ENCODE measurements around the gene SHKBP1.
"Not testable (repeated sequence)": the region's sequence is repeated elsewhere in the genome, so short reads cannot be mapped to it uniquely, and the experiment has no call there.

The SHKBP1 gene

DNA sequence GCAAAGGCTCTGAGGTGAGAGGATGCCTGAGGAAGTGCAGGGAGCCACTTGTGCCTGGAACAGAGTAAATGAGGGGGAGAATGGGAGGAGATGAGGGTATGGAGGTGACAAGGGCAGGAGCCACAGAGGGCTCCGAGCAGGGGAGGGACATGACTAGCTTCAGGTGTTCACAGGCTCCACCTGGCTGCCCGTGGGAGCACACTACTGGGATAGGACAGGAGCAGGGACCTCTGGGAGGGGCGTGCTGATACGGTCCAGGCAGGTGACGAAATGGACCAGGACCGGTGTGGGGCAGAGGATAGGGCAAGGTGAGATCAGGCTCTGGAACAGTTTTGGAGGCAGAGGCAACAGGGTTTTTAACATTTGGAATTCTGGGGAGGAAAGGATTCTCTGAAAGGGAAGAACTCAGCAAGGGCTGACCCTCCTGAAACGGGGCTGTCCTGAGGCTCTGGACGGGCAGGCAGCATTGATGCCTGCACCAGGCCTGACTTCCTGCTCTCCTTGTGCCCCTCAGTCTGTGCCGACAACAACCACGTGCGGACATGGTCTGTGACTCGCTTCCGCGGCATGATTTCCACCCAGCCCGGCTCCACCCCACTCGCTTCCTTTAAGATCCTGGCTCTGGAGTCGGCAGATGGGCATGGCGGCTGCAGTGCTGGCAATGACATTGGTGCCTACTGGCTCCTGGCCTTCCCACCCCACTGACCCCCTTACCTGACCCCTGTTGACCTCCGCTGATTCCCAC lies 11.6 kb downstream of the SHKBP1 start:
- H3K27ac Mint-ChIP-seq, result peak overlapping the region; percentile 22

DNA sequence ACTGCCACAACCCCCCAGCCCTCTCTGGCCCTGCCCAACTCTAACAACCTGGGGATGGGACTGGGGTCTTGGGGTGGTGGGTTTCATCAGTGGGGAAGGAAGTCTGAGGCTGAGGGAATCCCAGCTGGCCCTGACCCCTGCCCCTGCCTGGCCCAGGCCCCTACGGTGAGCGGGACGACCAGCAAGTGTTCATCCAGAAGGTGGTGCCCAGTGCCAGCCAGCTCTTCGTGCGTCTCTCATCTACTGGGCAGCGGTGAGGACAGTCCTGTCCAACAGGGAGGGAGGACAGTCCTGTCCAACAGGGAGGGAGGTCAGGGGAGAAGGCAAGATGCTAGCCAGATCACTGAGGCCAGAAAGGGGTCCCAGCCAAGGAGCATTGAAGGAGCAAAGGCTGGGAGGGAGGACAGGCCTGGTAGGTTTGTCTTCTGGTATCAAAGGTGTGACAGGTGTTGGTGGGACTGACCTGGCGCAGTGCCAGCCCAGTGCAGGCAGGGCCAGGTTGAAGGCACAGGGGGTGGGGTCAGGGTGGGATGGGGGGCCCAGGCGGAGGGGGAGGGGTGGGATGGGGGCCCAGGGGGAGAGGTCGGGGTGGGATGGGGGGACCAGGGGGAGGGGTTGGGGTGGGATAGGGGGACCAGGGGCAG lies 12.4 kb downstream of the SHKBP1 start:
- no peak overlapping the region for H3K4me3 Mint-ChIP-seq
- no peaks in the 10 kb centered on the region for H3K9me3 Mint-ChIP-seq (ENCODE audit: low read depth)
- H3K27me3 Mint-ChIP-seq, result no peaks in the 10 kb centered on the region
- H3K27ac Mint-ChIP-seq, result no peak overlapping the region
- H3K4me1 Mint-ChIP-seq (ENCODE audit: low read depth), result peaks cover 5% of the 10 kb centered on the region
- H3K36me3 Mint-ChIP-seq, result peaks cover 5% of the 10 kb centered on the region

More for the DNA sequence above, 11.6 kb downstream of the SHKBP1 start:
- no peaks in the 10 kb centered on the region for H3K9me3 Mint-ChIP-seq (ENCODE audit: low read depth)
- peaks cover 5% of the 10 kb centered on the region for H3K36me3 Mint-ChIP-seq
- peaks cover 5% of the 10 kb centered on the region for H3K4me1 Mint-ChIP-seq (ENCODE audit: low read depth)
- no peaks in the 10 kb centered on the region for H3K27me3 Mint-ChIP-seq
- no peak overlapping the region for H3K4me3 Mint-ChIP-seq

DNA sequence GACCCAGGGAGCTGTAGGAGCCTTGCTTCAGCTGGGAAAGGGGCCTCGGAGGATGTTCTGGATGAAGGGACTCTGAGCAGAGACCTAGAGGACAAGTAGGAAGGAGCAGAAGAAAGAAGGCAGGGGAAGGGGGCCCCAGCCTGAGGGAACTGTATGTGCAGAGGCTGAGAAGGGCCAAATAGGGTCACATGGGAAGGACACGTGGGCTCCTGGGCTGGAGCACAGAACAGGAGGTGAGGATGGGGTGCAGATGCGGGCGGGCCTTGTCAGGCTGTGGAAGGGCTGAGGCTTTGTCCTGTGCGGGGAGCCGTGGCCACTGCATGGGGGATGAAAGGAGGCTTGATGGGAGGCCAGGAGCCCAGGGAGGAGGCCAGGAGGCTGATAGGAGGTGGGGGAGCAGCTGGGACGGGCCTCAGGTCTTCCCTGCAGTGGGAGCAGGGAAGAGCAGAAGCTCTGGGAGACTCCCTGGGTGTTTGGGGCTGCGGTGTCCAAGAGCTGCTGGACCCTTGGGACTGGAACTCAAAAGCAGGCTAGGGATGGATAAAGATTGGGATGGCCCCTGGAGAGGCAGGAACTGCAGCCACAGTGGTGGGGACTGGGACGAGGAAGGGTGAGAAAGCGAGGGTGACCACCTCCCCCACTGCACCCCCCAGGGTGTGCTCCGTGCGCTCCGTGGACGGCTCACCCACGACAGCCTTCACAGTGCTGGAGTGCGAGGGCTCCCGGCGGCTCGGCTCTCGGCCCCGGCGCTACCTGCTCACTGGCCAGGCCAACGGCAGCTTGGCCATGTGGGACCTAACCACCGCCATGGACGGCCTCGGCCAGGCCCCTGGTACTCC lies 13.1 kb downstream of the SHKBP1 start:
- Mint-ChIP-seq H3K27me3 (no peaks in the 10 kb centered on the region), H3K27ac (no peak overlapping the region), H3K9me3 (ENCODE audit: low read depth) (no peaks in the 10 kb centered on the region), H3K4me3 (no peak overlapping the region), H3K4me1 (ENCODE audit: low read depth) (peaks cover 13% of the 10 kb centered on the region), H3K36me3 (peaks cover 5% of the 10 kb centered on the region)

DNA sequence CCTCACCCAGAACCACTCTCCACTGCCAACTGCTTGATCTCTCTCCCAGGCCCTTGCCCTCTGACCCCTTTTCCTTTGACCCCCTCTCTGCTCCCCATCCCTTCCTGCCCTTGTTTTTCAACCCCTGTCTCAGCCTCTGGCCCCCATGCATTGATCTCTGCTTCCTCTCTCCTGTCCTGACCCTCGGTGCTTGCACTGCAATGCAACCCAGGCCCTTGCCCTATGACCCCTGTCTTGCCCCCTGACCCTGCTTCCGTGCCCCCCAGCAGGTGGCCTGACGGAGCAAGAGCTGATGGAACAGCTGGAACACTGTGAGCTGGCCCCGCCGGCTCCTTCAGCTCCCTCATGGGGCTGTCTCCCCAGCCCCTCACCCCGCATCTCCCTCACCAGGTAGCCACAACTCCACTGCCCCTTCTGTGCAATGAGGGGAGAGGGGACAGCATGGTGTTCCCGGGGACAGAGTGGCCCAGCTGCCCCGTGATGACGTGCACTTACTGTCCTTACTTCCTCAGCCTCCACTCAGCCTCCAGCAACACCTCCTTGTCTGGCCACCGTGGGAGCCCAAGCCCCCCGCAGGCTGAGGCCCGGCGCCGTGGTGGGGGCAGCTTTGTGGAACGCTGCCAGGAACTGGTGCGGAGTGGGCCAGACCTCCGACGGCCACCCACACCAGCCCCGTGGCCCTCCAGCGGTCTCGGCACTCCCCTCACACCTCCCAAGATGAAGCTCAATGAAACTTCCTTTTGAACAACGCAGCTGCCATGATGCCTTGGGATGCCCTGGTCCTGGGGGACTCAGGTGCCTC lies 14.0 kb downstream of the SHKBP1 start:
- no peak overlapping the region for H3K4me3 Mint-ChIP-seq
- peaks cover 5% of the 10 kb centered on the region for H3K36me3 Mint-ChIP-seq

DNA sequence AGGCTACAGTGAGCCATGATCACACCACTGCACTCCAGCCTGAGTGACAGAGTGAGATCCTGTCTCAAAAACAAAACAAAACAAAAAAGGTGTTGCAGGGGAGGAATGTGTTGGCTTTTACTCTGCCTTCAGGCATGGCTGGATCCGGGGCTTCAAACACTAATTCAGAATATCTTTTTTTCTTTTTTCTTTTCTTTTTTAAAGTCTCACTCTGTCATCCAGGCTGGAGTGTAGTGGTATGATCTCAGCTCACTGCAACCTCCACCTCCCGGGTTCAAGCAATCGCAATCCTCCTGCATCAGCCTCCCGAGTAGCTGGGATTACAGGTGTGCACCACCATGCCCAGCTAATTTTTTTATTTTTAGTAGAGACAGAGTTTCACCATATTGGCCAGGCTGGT lies 15.1 kb downstream of the SHKBP1 start:
- H3K36me3 Mint-ChIP-seq; H3K27me3 Mint-ChIP-seq; H3K4me3 Mint-ChIP-seq; H3K9me3 Mint-ChIP-seq (ENCODE audit: low read depth): not testable (repeated sequence)
- Mint-ChIP-seq H3K27ac (peak overlapping the region; percentile 28), H3K4me1 (ENCODE audit: low read depth) (peaks cover 12% of the 10 kb centered on the region)

More for the DNA sequence above, 14.0 kb downstream of the SHKBP1 start:
- no peak overlapping the region for H3K27ac Mint-ChIP-seq
- H3K4me1 Mint-ChIP-seq (ENCODE audit: low read depth), result peaks cover 15% of the 10 kb centered on the region
- H3K9me3 Mint-ChIP-seq (ENCODE audit: low read depth), result no peaks in the 10 kb centered on the region
- H3K27me3 Mint-ChIP-seq, result no peaks in the 10 kb centered on the region

DNA sequence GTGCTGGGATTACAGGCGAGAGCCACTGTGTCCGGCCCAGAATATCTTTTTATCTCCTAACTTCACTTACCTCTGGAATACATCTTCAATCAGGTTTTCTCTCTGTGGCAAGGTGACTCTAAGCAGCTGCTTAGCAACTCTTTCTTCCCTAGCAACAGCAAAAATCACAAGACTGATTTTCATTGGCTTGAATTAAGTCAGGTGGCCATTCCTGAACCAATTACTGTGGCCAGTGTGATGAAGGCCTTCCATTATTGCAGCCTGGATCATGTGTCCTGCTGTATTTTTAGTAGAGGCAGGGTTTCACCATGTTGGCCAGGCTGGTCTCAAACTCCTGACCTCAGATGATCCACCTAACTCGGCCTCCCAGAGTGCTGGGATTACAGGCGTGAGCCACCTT lies 15.5 kb downstream of the SHKBP1 start:
- no peaks in the 10 kb centered on the region for H3K27me3 Mint-ChIP-seq
- H3K4me3 Mint-ChIP-seq, result no peak overlapping the region
- no peak overlapping the region for H3K27ac Mint-ChIP-seq
- H3K36me3 Mint-ChIP-seq, result peaks cover 2% of the 10 kb centered on the region
- H3K9me3 Mint-ChIP-seq (ENCODE audit: low read depth), result no peaks in the 10 kb centered on the region
- peaks cover 10% of the 10 kb centered on the region for H3K4me1 Mint-ChIP-seq (ENCODE audit: low read depth)

DNA sequence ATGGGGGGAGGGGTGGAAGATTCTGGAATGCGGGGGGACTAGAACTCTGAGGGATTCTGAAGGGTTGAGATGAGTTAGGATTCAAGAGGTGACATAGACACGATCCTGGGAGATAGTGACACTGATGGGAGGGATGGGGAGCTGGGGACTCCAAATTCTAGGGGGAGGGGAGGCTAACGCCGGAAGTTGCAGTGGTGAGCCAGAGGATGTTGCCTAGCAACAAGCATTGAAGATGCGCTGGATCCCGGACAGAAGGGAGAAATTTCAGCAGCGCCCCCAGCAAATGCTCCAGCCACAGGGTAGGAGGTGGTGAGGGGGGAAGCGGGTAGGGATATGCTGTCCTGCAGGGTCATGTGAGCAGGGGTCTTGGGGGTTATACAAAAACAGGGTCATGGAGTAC lies 17.6 kb downstream of the SHKBP1 start:
- Mint-ChIP-seq H3K9me3 (ENCODE audit: low read depth) (no peaks in the 10 kb centered on the region), H3K4me1 (ENCODE audit: low read depth) (peaks cover 24% of the 10 kb centered on the region), H3K4me3 (no peak overlapping the region), H3K27ac (no peak overlapping the region), H3K36me3 (no peaks in the 10 kb centered on the region), H3K27me3 (peaks cover 7% of the 10 kb centered on the region)

DNA sequence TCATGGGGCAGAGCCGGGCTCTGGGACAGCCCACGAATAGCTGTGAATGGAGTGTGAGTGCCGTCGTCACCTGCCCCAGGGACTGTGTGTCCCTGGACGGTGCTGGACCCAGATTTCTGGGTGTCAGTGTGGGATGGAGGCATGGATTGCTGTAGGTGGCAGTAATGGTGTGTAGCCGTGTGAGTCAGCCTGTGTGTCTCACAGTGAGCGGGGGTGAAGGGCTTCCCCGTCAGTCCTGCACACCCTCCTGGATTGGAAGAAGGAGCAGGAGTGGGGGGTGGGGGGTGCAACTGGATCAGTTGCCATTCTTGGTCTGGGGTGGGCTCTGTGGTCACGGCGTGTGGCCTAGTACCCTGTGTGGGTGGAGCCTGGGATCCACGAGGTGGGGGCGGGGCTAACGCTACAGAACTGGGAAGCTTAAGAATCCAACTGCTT lies 18.0 kb downstream of the SHKBP1 start:
- H3K4me1 Mint-ChIP-seq (ENCODE audit: low read depth), result peaks cover 29% of the 10 kb centered on the region
- peaks cover 10% of the 10 kb centered on the region for H3K27me3 Mint-ChIP-seq
- H3K9me3 Mint-ChIP-seq (ENCODE audit: low read depth), result no peaks in the 10 kb centered on the region
- no peak overlapping the region for H3K4me3 Mint-ChIP-seq
- no peak overlapping the region for H3K27ac Mint-ChIP-seq
- H3K36me3 Mint-ChIP-seq, result no peaks in the 10 kb centered on the region

DNA sequence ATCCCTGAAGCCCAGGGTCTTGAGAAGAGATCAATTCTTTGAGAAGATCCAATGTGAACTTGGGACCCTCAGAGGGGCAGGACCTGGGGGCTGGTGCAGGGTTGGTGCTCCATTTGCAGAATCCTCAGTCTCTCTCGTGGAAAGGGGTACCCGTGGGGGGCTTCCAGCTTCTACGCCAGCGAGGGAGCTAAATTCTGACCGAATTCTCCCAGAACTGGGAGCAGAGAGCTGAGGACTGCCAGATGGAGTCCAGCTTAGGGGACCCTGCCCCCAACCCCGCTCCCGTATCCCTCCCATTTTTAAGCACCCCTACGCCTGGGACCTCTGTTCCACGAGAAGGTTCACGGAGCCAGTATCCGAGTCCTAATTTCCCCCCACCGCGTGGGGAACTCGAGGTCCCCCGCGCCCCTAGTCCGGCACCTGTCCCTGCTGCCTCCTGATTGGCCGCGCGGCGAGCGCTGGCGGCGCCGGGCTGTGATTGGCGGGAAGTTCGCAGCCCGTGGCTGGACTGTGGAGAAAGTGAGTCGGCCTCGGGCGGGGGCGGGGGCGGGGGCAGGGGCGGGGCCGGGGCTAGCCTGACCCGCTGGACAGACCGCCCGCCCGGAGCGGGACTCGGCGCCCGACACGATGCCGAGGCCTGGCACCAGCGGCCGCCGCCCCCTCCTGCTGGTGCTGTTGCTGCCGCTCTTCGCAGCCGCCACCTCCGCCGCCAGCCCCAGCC lies 20.1 kb downstream of the SHKBP1 start:
- Mint-ChIP-seq H3K36me3 (no peaks in the 10 kb centered on the region), H3K9me3 (ENCODE audit: low read depth) (no peaks in the 10 kb centered on the region), H3K4me3 (peak overlapping the region; percentile 42)

DNA sequence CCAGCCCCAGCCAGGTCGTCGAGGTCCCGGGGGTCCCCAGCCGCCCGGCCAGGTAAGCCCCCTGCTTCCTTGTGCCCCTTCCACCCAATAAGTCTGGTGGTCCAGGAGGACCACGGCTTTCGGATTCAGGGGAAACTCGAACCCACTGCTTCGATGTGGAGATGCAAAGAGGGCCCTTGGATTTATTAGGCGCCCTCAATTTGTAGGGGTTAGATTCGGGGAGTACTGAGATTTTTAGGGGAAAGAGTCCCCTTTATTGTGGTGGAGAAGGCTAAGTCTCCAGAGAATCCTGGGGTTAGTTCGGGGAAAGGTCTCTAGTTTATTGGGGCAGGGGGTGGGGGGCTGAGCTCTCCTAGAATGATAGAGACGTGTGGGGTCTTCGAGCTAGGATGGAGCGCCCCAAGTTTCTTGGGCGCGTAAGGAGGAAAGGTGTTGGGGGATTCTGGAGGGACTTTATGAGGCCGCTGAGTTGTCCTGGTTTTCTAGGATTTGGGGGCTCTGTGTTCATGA lies 20.7 kb downstream of the SHKBP1 start:
- H3K4me1 Mint-ChIP-seq (ENCODE audit: low read depth), result peaks cover 42% of the 10 kb centered on the region
- H3K36me3 Mint-ChIP-seq, result no peaks in the 10 kb centered on the region
- peaks cover 14% of the 10 kb centered on the region for H3K27me3 Mint-ChIP-seq
- H3K27ac Mint-ChIP-seq, result no peak overlapping the region
- peak overlapping the region; percentile 47 for H3K4me3 Mint-ChIP-seq
- no peaks in the 10 kb centered on the region for H3K9me3 Mint-ChIP-seq (ENCODE audit: low read depth)

More for the DNA sequence above, 20.1 kb downstream of the SHKBP1 start:
- H3K27me3 Mint-ChIP-seq, result peaks cover 14% of the 10 kb centered on the region
- H3K27ac Mint-ChIP-seq, result no peak overlapping the region
- H3K4me1 Mint-ChIP-seq (ENCODE audit: low read depth), result peaks cover 38% of the 10 kb centered on the region

DNA sequence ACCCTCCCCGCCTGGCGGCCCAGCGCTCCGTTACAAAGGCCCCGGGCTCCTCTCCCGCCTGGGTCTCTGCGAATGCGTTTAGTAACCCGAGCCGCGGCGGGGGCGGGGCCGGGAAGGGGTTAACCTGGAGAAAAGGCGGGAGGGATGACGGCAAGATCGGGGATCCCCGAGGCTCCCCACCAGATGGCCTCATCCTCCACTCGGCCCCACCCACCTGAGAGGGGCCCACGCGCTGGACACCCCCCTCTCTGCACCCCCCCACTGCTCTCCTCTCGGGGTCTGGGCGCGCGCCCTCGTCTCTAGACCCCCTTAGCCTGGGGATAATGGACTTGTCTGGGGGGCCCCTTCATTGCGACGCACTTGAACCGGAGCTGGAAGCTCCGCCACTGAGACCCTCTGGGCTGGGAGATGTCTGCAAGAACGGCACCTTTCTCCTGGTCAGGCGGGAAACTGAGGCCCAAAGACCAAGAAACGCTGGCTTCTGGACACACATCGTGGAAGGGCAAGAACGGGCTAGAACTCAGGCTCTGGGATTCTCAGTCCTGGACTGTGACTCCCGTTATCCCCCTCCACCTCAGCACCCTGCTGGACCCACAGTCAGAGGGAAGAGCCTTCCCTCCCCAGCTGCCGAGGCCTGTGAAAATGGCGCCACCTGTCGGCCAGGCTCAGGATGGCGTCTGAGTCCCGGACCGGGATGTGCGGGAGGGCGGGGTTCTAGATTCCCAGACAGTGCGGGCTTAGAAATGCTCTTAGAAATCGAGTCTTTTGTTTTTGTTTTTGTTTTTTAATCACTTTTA lies 21.6 kb downstream of the SHKBP1 start:
- H3K27ac Mint-ChIP-seq, result no peak overlapping the region
- peaks cover 14% of the 10 kb centered on the region for H3K27me3 Mint-ChIP-seq
- no peaks in the 10 kb centered on the region for H3K9me3 Mint-ChIP-seq (ENCODE audit: low read depth)
- H3K4me1 Mint-ChIP-seq (ENCODE audit: low read depth), result peaks cover 47% of the 10 kb centered on the region
- peak overlapping the region; percentile 20 for H3K4me3 Mint-ChIP-seq
- no peaks in the 10 kb centered on the region for H3K36me3 Mint-ChIP-seq

DNA sequence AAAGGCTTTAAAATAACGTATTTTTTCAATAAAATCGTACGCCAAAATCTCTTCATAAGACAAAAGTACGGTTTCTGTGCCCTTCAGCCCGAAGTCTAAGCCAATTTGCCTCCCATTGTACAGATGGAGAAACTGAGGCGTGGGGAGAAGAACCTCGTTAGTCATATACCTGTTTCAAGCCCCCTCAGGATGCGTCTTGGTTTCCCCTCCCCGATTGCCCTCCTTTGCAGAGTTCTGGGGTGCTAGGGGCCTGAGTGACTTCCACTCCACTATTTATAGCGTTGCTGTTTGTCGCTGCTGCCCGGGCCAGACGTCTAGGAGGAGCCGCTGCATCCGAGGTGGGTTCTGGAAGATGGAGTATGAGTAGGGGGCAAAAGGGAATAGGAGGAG lies 22.2 kb downstream of the SHKBP1 start:
- no peaks in the 10 kb centered on the region for H3K36me3 Mint-ChIP-seq
- H3K27ac Mint-ChIP-seq, result no peak overlapping the region
- H3K4me1 Mint-ChIP-seq (ENCODE audit: low read depth), result peaks cover 48% of the 10 kb centered on the region
- no peaks in the 10 kb centered on the region for H3K9me3 Mint-ChIP-seq (ENCODE audit: low read depth)
- H3K4me3 Mint-ChIP-seq, result peak overlapping the region; percentile 20
- H3K27me3 Mint-ChIP-seq, result peaks cover 14% of the 10 kb centered on the region

DNA sequence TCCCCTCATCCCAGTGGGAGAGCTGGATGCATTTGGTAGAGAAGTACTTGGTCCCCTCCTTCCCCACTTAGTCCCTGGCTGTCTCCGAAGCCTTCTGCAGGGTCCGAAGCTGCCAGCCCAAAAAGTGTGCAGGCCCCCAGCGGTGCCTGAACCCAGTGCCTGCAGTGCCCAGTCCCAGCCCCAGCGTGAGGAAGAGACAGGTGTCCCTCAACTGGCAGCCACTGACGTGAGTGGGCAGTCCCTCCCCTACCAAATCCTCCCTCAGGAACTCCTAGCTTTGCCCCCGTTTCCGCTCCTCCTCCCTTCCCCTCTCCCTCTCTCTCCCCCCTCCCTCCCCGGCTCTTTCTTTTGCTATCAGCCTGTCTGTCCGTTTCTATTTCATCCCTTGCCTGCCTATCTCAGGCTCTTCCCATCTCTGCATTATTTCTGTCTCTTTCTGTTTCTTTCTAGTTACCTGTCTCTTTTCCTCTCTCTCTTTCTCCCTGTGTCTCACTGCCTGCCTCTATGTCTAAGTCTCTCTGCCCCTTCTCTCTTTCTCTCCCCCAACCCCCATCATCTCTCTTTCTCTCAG lies 22.7 kb downstream of the SHKBP1 start:
- Mint-ChIP-seq H3K4me1 (ENCODE audit: low read depth) (peaks cover 50% of the 10 kb centered on the region), H3K27ac (no peak overlapping the region), H3K4me3 (peak overlapping the region; percentile 54), H3K27me3 (peaks cover 14% of the 10 kb centered on the region), H3K9me3 (ENCODE audit: low read depth) (no peaks in the 10 kb centered on the region), H3K36me3 (no peaks in the 10 kb centered on the region)

Measured in activated naive CD8-positive, alpha-beta T cell (primary cell).